Measurements from ENCODE around the gene ANKS1B.
"Not testable (repeated sequence)": the region's sequence is repeated elsewhere in the genome, so short reads cannot be mapped to it uniquely, and the experiment has no call there.

ANKS1B gene

GRCh38 chr12:99810718-99811593 is 173.8 kb downstream of the ANKS1B start:
- Histone ChIP-seq H3K9me3 (ENCODE audit: control insufficient read depth, low read length) (no peaks in the 10 kb centered on the region), H3K4me1 (no peaks in the 10 kb centered on the region), H2AFZ (no peak overlapping the region), H3K27ac (no peak overlapping the region), H3K27me3 (ENCODE audit: control insufficient read depth, insufficient read depth, low read length) (no peaks in the 10 kb centered on the region), H3K36me3 (ENCODE audit: control insufficient read depth, insufficient read depth, low read length) (no peaks in the 10 kb centered on the region), H3K9ac (no peak overlapping the region), H3K4me2 (ENCODE audit: low read length) (no peak overlapping the region), H3K4me3 (ENCODE audit: low read depth, low read length) (no peak overlapping the region), H3K79me2 (no peaks in the 10 kb centered on the region)
- peak; percentile 36 for TF ChIP-seq CTCF (IDR thresholded peaks at IDR 0.05)

- no peaks in the 10 kb centered on the region for H3K27me3 ChIP-seq (ENCODE audit: control insufficient read depth, insufficient read depth, low read length)
- H3K9ac ChIP-seq, result no peak overlapping the region
- H2AFZ ChIP-seq, result no peak overlapping the region
- TF ChIP-seq CTCF (IDR thresholded peaks at IDR 0.05), result no peak
- H3K4me3 ChIP-seq (ENCODE audit: low read depth, low read length), result no peak overlapping the region
- H3K79me2 ChIP-seq, result no peaks in the 10 kb centered on the region
- no peak overlapping the region for H3K27ac ChIP-seq
- H3K9me3 ChIP-seq (ENCODE audit: control insufficient read depth, low read length), result no peaks in the 10 kb centered on the region
- no peaks in the 10 kb centered on the region for H3K4me1 ChIP-seq
- H3K36me3 ChIP-seq (ENCODE audit: control insufficient read depth, insufficient read depth, low read length), result no peaks in the 10 kb centered on the region
- no peak overlapping the region for H3K4me2 ChIP-seq (ENCODE audit: low read length)
Measured at GRCh38 chr12:99809909-99810308, 174.8 kb downstream of the ANKS1B start.

- H3K27me3 ChIP-seq (ENCODE audit: control insufficient read depth, insufficient read depth, low read length), result no peaks in the 10 kb centered on the region
- no peak overlapping the region for H2AFZ ChIP-seq
- TF ChIP-seq CTCF (IDR thresholded peaks at IDR 0.05), result no peak
- H3K9me3 ChIP-seq (ENCODE audit: control insufficient read depth, low read length), result no peaks in the 10 kb centered on the region
- H3K4me1 ChIP-seq, result no peaks in the 10 kb centered on the region
- H3K4me3 ChIP-seq (ENCODE audit: low read depth, low read length), result no peak overlapping the region
- H3K9ac ChIP-seq, result no peak overlapping the region
- no peaks in the 10 kb centered on the region for H3K79me2 ChIP-seq
- H3K27ac ChIP-seq, result no peak overlapping the region
- no peaks in the 10 kb centered on the region for H3K36me3 ChIP-seq (ENCODE audit: control insufficient read depth, insufficient read depth, low read length)
- no peak overlapping the region for H3K4me2 ChIP-seq (ENCODE audit: low read length)
Measured at GRCh38 chr12:99806304-99806703, 178.4 kb downstream of the ANKS1B start.

- H2AFZ ChIP-seq, result no peak overlapping the region
- no peaks in the 10 kb centered on the region for H3K79me2 ChIP-seq
- H3K4me1 ChIP-seq, result no peaks in the 10 kb centered on the region
- no peaks in the 10 kb centered on the region for H3K27me3 ChIP-seq (ENCODE audit: control insufficient read depth, insufficient read depth, low read length)
- no peaks in the 10 kb centered on the region for H3K36me3 ChIP-seq (ENCODE audit: control insufficient read depth, insufficient read depth, low read length)
- no peak overlapping the region for H3K27ac ChIP-seq
- H3K9ac ChIP-seq, result no peak overlapping the region
- TF ChIP-seq CTCF (IDR thresholded peaks at IDR 0.05), result no peak
- H3K4me3 ChIP-seq (ENCODE audit: low read depth, low read length), result no peak overlapping the region
- no peak overlapping the region for H3K4me2 ChIP-seq (ENCODE audit: low read length)
- no peaks in the 10 kb centered on the region for H3K9me3 ChIP-seq (ENCODE audit: control insufficient read depth, low read length)
Measured at GRCh38 chr12:99804715-99805114, 180.0 kb downstream of the ANKS1B start.

- no peak for TF ChIP-seq CTCF (IDR thresholded peaks at IDR 0.05)
Measured at GRCh38 chr12:99800605-99801004, 184.1 kb downstream of the ANKS1B start.

GRCh38 chr12:99797931-99798330 is 186.8 kb downstream of the ANKS1B start:
- H3K27ac ChIP-seq; H3K4me3 ChIP-seq (ENCODE audit: low read depth, low read length); H3K4me2 ChIP-seq (ENCODE audit: low read length); H2AFZ ChIP-seq; H3K4me1 ChIP-seq; H3K27me3 ChIP-seq (ENCODE audit: control insufficient read depth, insufficient read depth, low read length); H3K79me2 ChIP-seq; H3K9ac ChIP-seq; H3K36me3 ChIP-seq (ENCODE audit: control insufficient read depth, insufficient read depth, low read length); H3K9me3 ChIP-seq (ENCODE audit: control insufficient read depth, low read length): not testable (repeated sequence)

More at GRCh38 chr12:99800605-99801004, 184.1 kb downstream of the ANKS1B start:
- Histone ChIP-seq H3K27me3 (ENCODE audit: control insufficient read depth, insufficient read depth, low read length) (no peaks in the 10 kb centered on the region), H3K4me1 (no peaks in the 10 kb centered on the region), H3K4me3 (ENCODE audit: low read depth, low read length) (no peak overlapping the region), H3K27ac (no peak overlapping the region), H3K9me3 (ENCODE audit: control insufficient read depth, low read length) (no peaks in the 10 kb centered on the region), H3K79me2 (no peaks in the 10 kb centered on the region), H2AFZ (no peak overlapping the region), H3K36me3 (ENCODE audit: control insufficient read depth, insufficient read depth, low read length) (no peaks in the 10 kb centered on the region), H3K4me2 (ENCODE audit: low read length) (no peak overlapping the region), H3K9ac (no peak overlapping the region)

Measured in parathyroid adenoma (tissue), 2 donors.